Central memory CD8-positive, alpha-beta T cell (primary cell): ENCODE results near the gene POLA1.
"Not testable (repeated sequence)": the region's sequence is repeated elsewhere in the genome, so short reads cannot be mapped to it uniquely, and the experiment has no call there.

Experiments
- ATAC-seq: fragments of 150-1000 bp; cut with Tn5 transposase; replicated peaks from 2 replicates; pipeline ENCODE4 v1.10.0; 2022; ENCODE audit warnings: mild to moderate bottlenecking, moderate FRiP score, moderate number of reproducible peaks; ENCODE audit not compliant: poor library complexity, severe bottlenecking; ENCODE audit errors: extremely low read depth
- DNase-seq, 2 donors: peaks; one replicate each; pipeline ENCODE4 v3.0.0; 2021; ENCODE audit warnings: low spot score in 2 of 2
- H3K27ac Mint-ChIP-seq: one replicate; pipeline ENCODE4 v1.8.0; 2022; ENCODE audit warnings: low read depth, mild to moderate bottlenecking, moderate library complexity, mixed read lengths
- H3K27me3 Mint-ChIP-seq: one replicate; pipeline ENCODE4 v1.8.0; 2022; ENCODE audit warnings: mixed read lengths
- H3K36me3 Mint-ChIP-seq: one replicate; pipeline ENCODE4 v1.8.0; 2022; ENCODE audit warnings: mild to moderate bottlenecking, moderate library complexity, mixed read lengths; ENCODE audit not compliant: insufficient read depth
- H3K4me1 Mint-ChIP-seq: one replicate; pipeline ENCODE4 v1.8.0; 2022; ENCODE audit warnings: mixed read lengths
- H3K4me3 Mint-ChIP-seq: one replicate; pipeline ENCODE4 v1.8.0; 2022; ENCODE audit warnings: mild to moderate bottlenecking, moderate library complexity, mixed read lengths
- H3K9me3 Mint-ChIP-seq: one replicate; pipeline ENCODE4 v1.8.0; 2022; ENCODE audit warnings: mixed read lengths

The POLA1 gene

GRCh38 chrX:24774650-24775049 is 80.9 kb downstream of the POLA1 start:
- Mint-ChIP-seq H3K4me1 (no peaks in the 10 kb centered on the region), H3K27ac (no peak overlapping the region), H3K36me3 (peaks cover 4% of the 10 kb centered on the region), H3K4me3 (no peak overlapping the region), H3K27me3 (no peaks in the 10 kb centered on the region), H3K9me3 (no peaks in the 10 kb centered on the region)
- no peak for DNase-seq
- ATAC-seq: no peak

DNA sequence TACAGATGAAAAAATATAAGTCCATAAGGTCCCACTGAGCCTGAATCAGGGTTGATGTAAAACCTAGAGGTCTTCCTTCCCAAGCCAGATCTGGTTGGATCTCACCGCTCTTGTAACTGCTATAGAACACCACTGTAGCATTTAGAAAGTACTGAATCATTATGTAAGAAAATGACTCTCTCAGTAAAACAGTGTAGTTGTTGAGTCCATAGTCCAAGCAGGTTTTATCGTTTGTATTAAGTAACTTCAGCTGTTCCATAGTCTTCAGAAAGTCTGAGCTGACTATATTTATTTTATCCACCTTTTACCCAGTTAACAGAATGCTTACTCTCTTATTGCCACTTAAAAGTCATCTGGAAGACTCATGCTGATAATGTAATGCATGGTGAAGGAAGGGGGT is 82.2 kb downstream of the POLA1 start:
- no peak for ATAC-seq
- no peak overlapping the region for H3K27ac Mint-ChIP-seq
- DNase-seq: no peak
- peaks cover 6% of the 10 kb centered on the region for H3K36me3 Mint-ChIP-seq
- H3K4me1 Mint-ChIP-seq: no peaks in the 10 kb centered on the region
- no peaks in the 10 kb centered on the region for H3K9me3 Mint-ChIP-seq
- no peak overlapping the region for H3K4me3 Mint-ChIP-seq
- no peaks in the 10 kb centered on the region for H3K27me3 Mint-ChIP-seq

DNA sequence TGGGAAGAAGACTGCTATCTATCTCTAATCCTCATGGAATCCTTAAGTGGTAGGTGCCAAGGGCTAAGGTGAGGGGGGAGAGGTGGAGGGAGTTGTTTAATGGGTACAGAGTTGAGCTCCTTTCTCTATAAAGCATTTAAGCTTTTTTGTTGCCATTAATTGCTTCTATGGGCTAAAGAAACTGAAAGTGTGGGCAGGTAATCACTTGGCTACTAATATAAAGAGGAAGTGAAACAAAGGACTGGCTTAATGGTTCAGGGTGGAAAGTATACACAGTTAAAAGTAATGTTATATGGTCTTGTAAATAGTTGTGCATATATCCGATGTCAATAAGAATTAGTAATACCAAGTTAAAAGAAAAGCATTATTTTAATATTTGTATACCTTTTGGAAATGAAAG is 83.9 kb downstream of the POLA1 start:
- H3K4me3 Mint-ChIP-seq: no peak overlapping the region
- H3K27ac Mint-ChIP-seq: no peak overlapping the region
- H3K4me1 Mint-ChIP-seq: no peaks in the 10 kb centered on the region
- H3K27me3 Mint-ChIP-seq: no peaks in the 10 kb centered on the region
- ATAC-seq: no peak
- peaks cover 6% of the 10 kb centered on the region for H3K36me3 Mint-ChIP-seq
- H3K9me3 Mint-ChIP-seq: no peaks in the 10 kb centered on the region
- DNase-seq: no peak

DNA sequence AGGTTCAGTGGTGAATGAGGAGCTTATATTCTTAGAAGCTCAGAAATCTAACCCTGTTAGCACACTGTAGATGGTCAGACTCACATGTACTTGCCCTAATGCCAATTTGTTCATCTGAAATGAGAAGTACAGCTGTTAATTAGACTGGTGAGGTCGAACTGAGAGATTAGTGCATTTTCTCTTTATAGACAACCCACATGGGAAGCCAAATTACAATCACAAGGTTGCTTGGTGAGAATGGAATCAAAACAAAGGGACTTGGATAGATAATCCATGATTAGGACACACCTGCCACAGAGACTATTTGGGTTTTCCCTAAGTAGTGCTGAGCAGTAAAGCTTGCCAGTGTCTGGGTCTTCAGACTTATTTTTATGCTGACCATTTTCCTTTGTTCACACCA is 88.3 kb downstream of the POLA1 start:
- Mint-ChIP-seq H3K4me1 (no peaks in the 10 kb centered on the region), H3K4me3 (no peak overlapping the region), H3K27ac (no peak overlapping the region), H3K36me3 (peaks cover 3% of the 10 kb centered on the region), H3K9me3 (no peaks in the 10 kb centered on the region), H3K27me3 (no peaks in the 10 kb centered on the region)
- ATAC-seq (no peak), DNase-seq (no peak)

GRCh38 chrX:24789047-24789446 is 95.3 kb downstream of the POLA1 start:
- H3K9me3 Mint-ChIP-seq: no peaks in the 10 kb centered on the region
- H3K4me3 Mint-ChIP-seq: no peak overlapping the region
- no peaks in the 10 kb centered on the region for H3K4me1 Mint-ChIP-seq
- no peaks in the 10 kb centered on the region for H3K36me3 Mint-ChIP-seq
- ATAC-seq (no peak), DNase-seq (no peak)
- no peak overlapping the region for H3K27ac Mint-ChIP-seq
- H3K27me3 Mint-ChIP-seq: no peaks in the 10 kb centered on the region

DNA sequence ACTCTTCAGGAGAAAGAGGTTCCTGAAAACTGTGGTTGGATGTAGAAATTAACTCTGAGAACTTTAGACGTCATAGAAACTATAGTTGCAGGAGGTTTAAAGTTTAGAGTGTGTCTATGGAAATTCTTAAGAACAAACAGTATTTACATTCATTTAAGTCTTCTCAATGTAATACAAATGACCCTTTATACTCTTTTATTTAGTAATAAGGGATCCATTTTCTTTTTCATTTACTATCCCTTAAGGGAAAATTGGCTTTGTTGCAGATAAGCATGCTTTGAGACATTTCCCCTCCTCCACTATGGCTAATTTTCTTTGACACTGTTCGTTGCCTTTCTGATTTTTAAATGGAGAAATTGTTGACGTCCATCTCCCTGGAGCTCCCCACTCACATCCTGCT is 96.4 kb downstream of the POLA1 start:
- no peak overlapping the region for H3K27ac Mint-ChIP-seq
- no peaks in the 10 kb centered on the region for H3K27me3 Mint-ChIP-seq
- ATAC-seq (no peak), DNase-seq (no peak)
- no peaks in the 10 kb centered on the region for H3K36me3 Mint-ChIP-seq
- H3K4me3 Mint-ChIP-seq: no peak overlapping the region
- H3K4me1 Mint-ChIP-seq: no peaks in the 10 kb centered on the region
- H3K9me3 Mint-ChIP-seq: no peaks in the 10 kb centered on the region

DNA sequence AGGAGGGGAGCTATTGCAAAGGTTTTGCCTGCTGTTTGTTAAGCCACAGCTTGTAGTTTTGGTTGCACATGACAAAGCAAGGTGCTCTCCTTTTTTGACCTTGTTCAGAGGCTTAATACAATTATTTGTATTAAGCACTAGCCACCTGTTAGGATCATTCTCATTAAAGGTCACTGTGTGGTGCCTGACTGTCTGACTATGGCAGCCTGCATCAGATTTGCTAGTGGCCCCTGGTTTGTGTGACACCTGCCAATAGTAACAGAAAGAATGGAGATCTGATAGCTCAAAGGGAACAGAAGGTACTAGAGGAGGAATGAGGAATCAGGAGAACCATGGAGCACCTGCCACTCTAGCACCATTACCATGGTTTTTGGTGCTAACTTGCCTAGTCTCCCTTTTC is 102.5 kb downstream of the POLA1 start:
- Mint-ChIP-seq H3K36me3 (no peaks in the 10 kb centered on the region), H3K27ac (no peak overlapping the region), H3K9me3 (no peaks in the 10 kb centered on the region), H3K27me3 (no peaks in the 10 kb centered on the region), H3K4me3 (no peak overlapping the region), H3K4me1 (no peaks in the 10 kb centered on the region)
- DNase-seq: no peak
- ATAC-seq: no peak

DNA sequence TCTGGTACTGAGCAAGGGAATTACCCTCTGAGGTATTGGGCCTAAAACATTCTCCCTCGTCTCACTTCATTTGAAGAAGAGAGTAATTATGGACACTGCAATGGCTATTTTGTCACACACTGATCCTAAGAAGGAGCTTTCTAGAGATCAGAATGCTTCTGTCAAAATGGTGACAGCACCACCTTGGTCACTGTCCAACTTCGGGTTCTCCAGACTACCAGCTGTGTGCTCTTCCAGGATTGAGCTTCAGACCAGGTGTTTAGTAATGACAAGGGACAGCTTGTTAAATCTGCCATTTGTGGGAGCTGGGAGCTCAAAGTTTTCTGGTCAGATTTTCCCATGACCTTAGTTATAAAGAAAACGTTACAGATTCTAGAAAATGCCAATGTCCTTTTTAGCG is 105.4 kb downstream of the POLA1 start:
- Mint-ChIP-seq H3K4me1 (no peaks in the 10 kb centered on the region), H3K9me3 (no peaks in the 10 kb centered on the region), H3K27me3 (no peaks in the 10 kb centered on the region), H3K27ac (no peak overlapping the region), H3K4me3 (no peak overlapping the region), H3K36me3 (peaks cover 1% of the 10 kb centered on the region)
- DNase-seq (no peak), ATAC-seq (no peak)

DNA sequence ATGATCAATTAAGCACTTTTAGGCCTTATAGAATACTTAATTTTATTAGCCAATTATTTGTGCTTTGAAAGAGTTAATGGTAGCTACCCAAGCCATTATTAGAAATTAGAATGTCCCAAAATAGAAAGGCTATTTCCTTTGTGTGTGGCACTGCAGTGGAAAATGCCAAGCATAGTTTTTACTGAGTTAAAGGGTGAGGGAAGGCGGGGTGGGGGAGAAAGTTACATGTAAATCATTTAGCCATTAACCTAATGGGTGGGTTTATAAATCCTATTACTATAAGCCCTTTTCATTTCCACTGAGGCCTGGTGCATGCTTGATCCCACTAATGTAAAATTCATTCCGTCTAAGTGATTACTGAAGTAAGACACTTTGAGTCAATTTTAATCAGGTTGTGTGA is 105.8 kb downstream of the POLA1 start:
- H3K4me3 Mint-ChIP-seq: no peak overlapping the region
- H3K9me3 Mint-ChIP-seq: no peaks in the 10 kb centered on the region
- no peak overlapping the region for H3K27ac Mint-ChIP-seq
- DNase-seq (no peak), ATAC-seq (no peak)
- H3K4me1 Mint-ChIP-seq: no peaks in the 10 kb centered on the region
- H3K27me3 Mint-ChIP-seq: no peaks in the 10 kb centered on the region
- H3K36me3 Mint-ChIP-seq: peaks cover 1% of the 10 kb centered on the region

- no peak for ATAC-seq
- no peaks in the 10 kb centered on the region for H3K27me3 Mint-ChIP-seq
- DNase-seq: no peak
Observed at GRCh38 chrX:24805201-24805600, 111.5 kb downstream of the POLA1 start.

DNA sequence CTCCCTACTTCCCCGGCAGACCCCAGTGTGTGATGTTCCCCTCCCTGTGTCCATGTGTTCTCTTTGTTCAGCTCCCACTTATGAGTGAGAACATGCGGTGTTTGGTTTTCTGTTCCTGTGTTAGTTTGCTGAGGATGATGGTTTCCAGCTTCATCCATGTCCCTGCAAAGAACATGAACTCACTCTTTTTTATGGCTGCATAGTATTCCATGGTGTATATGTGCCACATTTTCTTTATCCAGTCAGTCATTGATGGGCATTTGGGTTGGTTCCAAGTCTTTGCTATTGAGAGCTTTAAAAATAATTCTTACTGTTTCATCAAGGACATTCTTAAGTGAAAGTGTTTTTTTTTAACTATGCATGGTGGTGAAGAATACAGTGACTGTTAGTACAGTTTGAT is 126.1 kb downstream of the POLA1 start:
- H3K9me3 Mint-ChIP-seq, H3K4me3 Mint-ChIP-seq, DNase-seq, H3K36me3 Mint-ChIP-seq, H3K4me1 Mint-ChIP-seq, H3K27ac Mint-ChIP-seq, H3K27me3 Mint-ChIP-seq, ATAC-seq: not testable (repeated sequence)

More at GRCh38 chrX:24805201-24805600, 111.5 kb downstream of the POLA1 start:
- Mint-ChIP-seq H3K27ac (no peak overlapping the region), H3K36me3 (peaks cover 3% of the 10 kb centered on the region), H3K4me3 (no peak overlapping the region), H3K4me1 (no peaks in the 10 kb centered on the region), H3K9me3 (no peaks in the 10 kb centered on the region)

DNA sequence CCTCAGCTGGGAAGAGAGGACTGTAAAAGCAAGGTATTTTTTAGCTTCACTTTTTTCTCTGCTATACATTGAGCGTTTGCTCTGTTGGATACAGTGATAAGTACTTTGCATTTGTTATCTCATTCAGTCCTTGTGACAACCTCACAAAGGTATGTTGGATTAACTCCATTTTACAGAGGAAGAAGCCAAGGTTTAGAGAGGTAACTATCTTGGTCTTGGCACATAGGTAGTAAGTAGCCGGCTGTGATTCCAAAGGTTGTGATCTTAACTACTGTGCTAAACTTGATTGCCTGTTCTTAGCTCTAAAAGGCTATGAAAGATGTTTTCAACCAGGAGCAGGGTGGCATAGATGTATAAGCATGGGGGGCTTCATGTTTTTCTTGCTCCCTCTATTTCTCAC is 134.4 kb downstream of the POLA1 start:
- peaks cover 10% of the 10 kb centered on the region for H3K36me3 Mint-ChIP-seq
- no peak for ATAC-seq
- no peaks in the 10 kb centered on the region for H3K27me3 Mint-ChIP-seq

DNA sequence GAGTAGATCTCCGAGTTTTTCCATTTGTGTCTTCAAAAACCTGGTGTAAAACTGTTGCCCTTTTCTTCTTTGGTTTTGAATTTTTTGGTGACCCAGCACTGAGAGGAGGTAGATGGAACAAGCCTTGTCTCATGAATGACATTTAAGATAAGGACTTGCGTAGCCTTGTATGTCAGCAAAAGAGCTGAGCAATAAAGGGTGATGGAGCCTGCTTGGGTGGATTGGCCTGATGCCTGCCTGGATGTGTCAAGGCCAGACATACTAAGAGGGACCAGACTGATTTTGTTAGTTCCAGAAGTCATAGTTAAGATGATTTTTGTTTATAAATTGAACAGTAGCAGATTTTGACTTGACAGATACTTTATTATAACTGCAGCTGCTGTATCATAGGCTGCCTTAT is 134.9 kb downstream of the POLA1 start:
- Mint-ChIP-seq H3K9me3 (no peaks in the 10 kb centered on the region), H3K4me1 (no peaks in the 10 kb centered on the region), H3K27ac (no peak overlapping the region), H3K27me3 (no peaks in the 10 kb centered on the region), H3K4me3 (no peak overlapping the region), H3K36me3 (peaks cover 10% of the 10 kb centered on the region)
- DNase-seq (no peak), ATAC-seq (no peak)

More for the DNA sequence above, 134.4 kb downstream of the POLA1 start:
- Mint-ChIP-seq H3K9me3 (no peaks in the 10 kb centered on the region), H3K4me3 (no peak overlapping the region), H3K4me1 (no peaks in the 10 kb centered on the region), H3K27ac (no peak overlapping the region)
- DNase-seq: no peak

GRCh38 chrX:24833695-24834094 is 140.0 kb downstream of the POLA1 start:
- DNase-seq (no peak), ATAC-seq (no peak)
- no peaks in the 10 kb centered on the region for H3K9me3 Mint-ChIP-seq
- no peak overlapping the region for H3K27ac Mint-ChIP-seq
- H3K27me3 Mint-ChIP-seq: no peaks in the 10 kb centered on the region
- no peaks in the 10 kb centered on the region for H3K4me1 Mint-ChIP-seq
- no peak overlapping the region for H3K4me3 Mint-ChIP-seq
- H3K36me3 Mint-ChIP-seq: peaks cover 6% of the 10 kb centered on the region
